H1 (cell line): ENCODE results near the gene CHI3L2.

ENCODE experiments used
- CEBPB ChIP-seq: IDR thresholded peaks from 2 replicates; pipeline ENCODE4 v1.6.1; 2012; ENCODE audit warnings: low read depth, low read length
- RFX5 ChIP-seq: IDR thresholded peaks from 2 replicates; pipeline ENCODE4 v1.6.1; 2011; ENCODE audit warnings: low read depth, low read length, improper control_type of control experiment, borderline replicate concordance
- TAF7 ChIP-seq: optimal IDR thresholded peaks from 2 replicates; pipeline ENCODE3; 2011; ENCODE audit warnings: low read depth, mild to moderate bottlenecking, inconsistent platforms, low read length, moderate library complexity, borderline replicate concordance
- TF ChIP-seq, protein P1 (sequence below), 3 experiments: IDR thresholded peaks; 1 replicate in 2 of 3; 2 replicates in 1 of 3; pipeline versions ENCODE4 v1.5.1 to v1.6.1; 2011; ENCODE audit warnings: low read length in 3 of 3, mild to moderate bottlenecking in 3 of 3, inconsistent platforms in 2 of 3, low read depth in 1 of 3, moderate library complexity in 1 of 3; ENCODE audit not compliant: insufficient read depth in 1 of 3; ENCODE audit errors: control extremely low read depth in 1 of 3

GRCh38 chr1:111225091-111225490 lies 2.4 kb upstream of the CHI3L2 start:
- TF ChIP-seq, protein P1, sequence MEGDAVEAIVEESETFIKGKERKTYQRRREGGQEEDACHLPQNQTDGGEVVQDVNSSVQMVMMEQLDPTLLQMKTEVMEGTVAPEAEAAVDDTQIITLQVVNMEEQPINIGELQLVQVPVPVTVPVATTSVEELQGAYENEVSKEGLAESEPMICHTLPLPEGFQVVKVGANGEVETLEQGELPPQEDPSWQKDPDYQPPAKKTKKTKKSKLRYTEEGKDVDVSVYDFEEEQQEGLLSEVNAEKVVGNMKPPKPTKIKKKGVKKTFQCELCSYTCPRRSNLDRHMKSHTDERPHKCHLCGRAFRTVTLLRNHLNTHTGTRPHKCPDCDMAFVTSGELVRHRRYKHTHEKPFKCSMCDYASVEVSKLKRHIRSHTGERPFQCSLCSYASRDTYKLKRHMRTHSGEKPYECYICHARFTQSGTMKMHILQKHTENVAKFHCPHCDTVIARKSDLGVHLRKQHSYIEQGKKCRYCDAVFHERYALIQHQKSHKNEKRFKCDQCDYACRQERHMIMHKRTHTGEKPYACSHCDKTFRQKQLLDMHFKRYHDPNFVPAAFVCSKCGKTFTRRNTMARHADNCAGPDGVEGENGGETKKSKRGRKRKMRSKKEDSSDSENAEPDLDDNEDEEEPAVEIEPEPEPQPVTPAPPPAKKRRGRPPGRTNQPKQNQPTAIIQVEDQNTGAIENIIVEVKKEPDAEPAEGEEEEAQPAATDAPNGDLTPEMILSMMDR (IDR thresholded peaks at IDR 0.05; ENCODE audit: control extremely low read depth in 1 of 3, insufficient read depth in 1 of 3, low read depth in 1 of 3, low read length in 3 of 3): no peak
- TF ChIP-seq TAF7 (no peak), CEBPB (no peak), RFX5 (no peak)
